Suprapubic skin (tissue), 3 donors: ENCODE results near the gene GREB1L.

Experiments
- CTCF ChIP-seq, 2 donors: fragments of 200-600 bp in 1 of 2; fragments of 450-650 bp in 1 of 2; sonication (generic) in 1 of 2; IDR thresholded peaks; one replicate each; pipeline ENCODE4 v1.5.1; 2016 to 2019; ENCODE audit warnings: antibody characterized with exemption in 2 of 2, mild to moderate bottlenecking in 1 of 2, moderate library complexity in 1 of 2
- POLR2A ChIP-seq, 2 donors: fragments of 450-650 bp; IDR thresholded peaks; one replicate each; pipeline ENCODE4 v1.6.1; 2017; ENCODE audit warnings: antibody characterized with exemption in 2 of 2, mild to moderate bottlenecking in 2 of 2, moderate library complexity in 2 of 2

GRCh38 chr18:21269349-21269748 lies 27.3 kb downstream of the GREB1L start:
- TF ChIP-seq CTCF (IDR thresholded peaks at IDR 0.05) (no peak), POLR2A (IDR thresholded peaks at IDR 0.05) (no peak)
